ENCODE measurements around the gene GPAM.
A peak's percentile ranks its signal among the peaks of the same experiment; 100 is the strongest.
"Not testable (repeated sequence)": the region's sequence is repeated elsewhere in the genome, so short reads cannot be mapped to it uniquely, and the experiment has no call there.

The GPAM gene

DNA sequence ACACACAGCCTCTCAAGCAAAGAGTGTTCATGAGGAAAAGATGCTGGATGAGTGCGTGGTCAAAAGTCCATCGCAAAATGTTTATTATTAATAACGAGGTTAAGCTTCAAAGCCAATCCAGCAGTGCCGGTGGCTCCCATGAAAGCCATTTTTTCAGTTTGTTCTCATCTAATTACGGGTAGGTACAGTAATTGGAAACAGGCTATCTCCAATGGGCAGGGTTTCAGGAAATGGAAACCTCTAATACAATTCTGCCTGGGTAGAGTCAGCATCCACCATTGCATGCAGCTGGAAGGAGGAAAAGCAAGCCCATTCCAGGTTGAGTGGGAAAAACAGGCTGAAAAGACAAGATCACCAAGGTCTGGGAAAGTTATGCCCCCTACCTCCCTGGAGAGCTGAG lies 57.4 kb downstream of the GPAM start:
- no peak for DNase-seq

- DNase-seq, result no peak
Observed at GRCh38 chr10:112124866-112125265, 58.7 kb downstream of the GPAM start.

DNA sequence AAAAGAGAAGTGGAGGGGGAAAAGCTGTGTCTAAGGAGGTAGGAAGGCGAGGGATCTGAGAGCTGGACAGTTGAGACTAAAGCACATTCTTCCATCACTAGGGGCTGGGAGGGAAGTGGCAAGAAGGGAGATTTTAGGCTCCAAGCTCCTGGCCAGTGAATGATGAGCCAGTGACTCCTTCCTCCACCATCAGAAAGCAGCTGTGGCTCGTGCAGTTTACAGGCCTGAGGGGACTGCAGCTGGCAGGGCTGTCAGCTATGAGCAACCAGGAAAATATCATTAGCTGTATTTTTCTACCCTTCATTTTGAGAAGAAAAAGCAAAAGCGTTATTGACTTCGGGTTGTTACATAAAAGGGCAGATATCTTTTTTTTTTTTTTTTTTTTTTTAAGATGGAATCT lies 60.7 kb downstream of the GPAM start:
- no peak for DNase-seq

GRCh38 chr10:112120491-112120890 lies 63.1 kb downstream of the GPAM start:
- DNase-seq, result no peak

DNA sequence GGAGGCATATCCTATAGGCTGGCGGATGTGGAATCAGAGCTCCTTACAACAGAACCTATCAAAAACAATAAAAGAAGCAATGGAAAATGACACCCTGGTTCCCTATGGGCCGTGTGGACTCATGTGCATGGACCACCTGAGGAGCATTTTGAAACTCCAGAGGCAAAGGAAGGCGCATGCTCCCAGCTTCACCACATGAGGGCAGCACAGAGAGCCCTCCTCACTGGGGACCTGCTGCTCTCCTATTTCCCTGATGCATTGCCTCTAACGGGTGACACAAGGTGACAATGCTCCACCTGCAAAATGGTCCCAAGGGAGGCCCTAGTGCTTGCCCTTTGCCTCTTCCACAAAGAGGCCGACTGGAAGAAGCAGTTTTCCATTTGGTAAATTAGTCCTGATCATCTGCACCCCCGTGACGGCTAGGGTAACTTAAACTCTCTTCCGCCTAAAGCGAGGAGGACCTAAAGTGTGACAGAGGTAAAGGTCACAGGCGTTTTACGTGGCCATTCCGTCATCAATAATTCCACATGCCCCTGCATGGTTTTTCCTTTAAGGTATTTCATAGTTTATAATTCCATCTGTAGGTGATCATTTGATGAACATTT lies 67.7 kb downstream of the GPAM start:
- peak; percentile 73 for DNase-seq

DNA sequence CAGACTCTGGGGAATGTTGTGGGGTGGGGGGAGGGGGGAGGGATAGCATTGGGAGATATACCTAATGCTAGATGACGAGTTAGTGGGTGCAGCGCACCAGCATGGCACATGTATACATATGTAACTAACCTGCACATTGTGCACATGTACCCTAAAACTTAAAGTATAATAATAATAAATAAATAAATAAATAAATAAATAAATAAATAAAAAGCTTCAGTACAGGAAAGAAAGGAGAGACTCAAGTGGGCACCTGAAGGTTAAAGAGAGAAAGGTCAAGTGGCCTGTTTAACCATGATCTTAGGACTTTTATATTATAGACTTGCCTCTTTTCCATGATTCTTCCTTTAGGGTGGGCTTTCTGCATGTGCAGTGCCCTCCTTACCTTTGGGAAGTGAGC lies 73.8 kb downstream of the GPAM start:
- not testable (repeated sequence) for DNase-seq
